ENCODE measurements around the gene ADIPOR2. TPM values are rescaled to one million over a fixed set of nuclear protein-coding genes. Genes with fewer than 3 reads are reported as not detected.

The ADIPOR2 gene
- total and polyA plus RNA-seq, 2 of the 4 experiments (the other 2 are of a cell fraction) = 20.0 to 24.9 TPM

DNA sequence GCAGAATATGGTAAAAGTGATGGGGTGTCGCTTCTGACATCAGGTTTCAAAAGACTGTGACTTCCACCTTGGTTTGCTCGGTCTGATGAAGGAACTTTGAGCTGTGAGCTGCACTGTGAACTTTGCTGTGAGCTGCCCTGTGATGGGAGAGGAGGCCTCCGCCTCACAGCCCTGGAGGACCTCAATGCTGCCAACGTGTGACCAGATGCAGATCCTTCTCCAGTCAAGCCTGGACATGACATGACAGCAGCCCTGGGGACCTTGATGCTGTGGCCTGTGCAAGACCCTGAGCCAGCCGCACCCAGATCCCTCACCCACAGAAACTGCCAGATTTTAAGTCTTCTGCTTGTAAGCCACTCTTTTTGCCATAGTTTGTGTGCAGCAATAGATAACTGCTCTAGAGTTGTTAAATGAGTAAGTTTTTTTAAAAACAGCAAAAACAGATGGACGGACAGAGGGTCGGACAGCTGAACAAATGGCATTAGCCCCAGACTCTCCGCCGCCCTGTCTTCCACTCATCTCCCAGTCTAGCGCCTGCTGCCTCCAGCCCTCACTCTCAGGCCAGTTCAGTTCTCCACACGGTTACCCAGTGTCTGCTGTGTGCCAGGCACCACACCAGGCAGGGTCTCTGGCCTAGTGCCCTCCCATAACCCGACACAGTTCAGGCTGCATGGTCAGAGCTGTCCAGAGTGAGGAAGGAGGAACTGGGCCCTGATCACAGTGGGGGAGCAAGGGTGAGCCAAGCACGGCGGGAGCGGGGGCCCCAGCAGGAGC, 116.4 kb downstream of the ADIPOR2 start:
- no peak overlapping the region for H4K91ac ChIP-seq (ENCODE audit: insufficient read depth, low read depth, low read length)
- dilution Hi-C loops (cut with HindIII; ENCODE audit: low sequenced_read_pairs, unreplicated experiment) (no loop called here), in situ Hi-C loops (cut with MboI; ENCODE audit: low sequenced_read_pairs) (loop anchor here (10.0 to 25.0 kb wide), 3 partner anchors 218 to 778 kb away; no protein-coding TSS in a partner anchor), intact Hi-C loops (cut with micrococcal nuclease) (no loop called here)
- ATAC-seq (ENCODE audit: low read depth) (no peak), DNase-seq (no peak)
- H3K9ac ChIP-seq (ENCODE audit: low read depth, low read length) = no peak overlapping the region
- H3K4me3 ChIP-seq (ENCODE audit: insufficient read depth, low read depth, low read length) = no peak overlapping the region
- H3K23ac ChIP-seq (ENCODE audit: low read depth, low read length) = no peak overlapping the region
- no peak overlapping the region for H2BK15ac ChIP-seq (ENCODE audit: low read depth, low read length)
- 54% methylated on average over 3 of the region's 15 CpGs; no CpG with 5 or more reads in 1 of the 2 experiments for WGBS, 2 experiments (ENCODE audit: extremely low coverage in 2 of 2, insufficient read length in 1 of 2)
- CTCF ChIA-PET = interaction anchor here (0.5 kb wide), 1 partner anchor 1062 kb away, joined by 4 read pairs; no protein-coding TSS in a partner anchor
- no peaks in the 10 kb centered on the region for H4K20me1 ChIP-seq (ENCODE audit: insufficient read depth, low read length)
- H3K27ac ChIP-seq (ENCODE audit: insufficient read depth, low read length) = no peak overlapping the region
- H3K4me1 ChIP-seq (ENCODE audit: control insufficient read depth, insufficient read depth, low read length) = no peaks in the 10 kb centered on the region; the same call in 1 of the 2 replicates
- H2AFZ ChIP-seq (replicated peaks; ENCODE audit: low read length, poor library complexity) = peak overlapping the region; percentile 29
- no peak overlapping the region for H3K56ac ChIP-seq (ENCODE audit: extremely low read depth, insufficient read depth, low read length)
- no peak overlapping the region for H3K4me2 ChIP-seq (ENCODE audit: low read depth, low read length)
- no peak overlapping the region for H4K5ac ChIP-seq (ENCODE audit: low read depth, low read length)
- no peak overlapping the region for H4K8ac ChIP-seq (ENCODE audit: low read depth in 2 of 2, low read length in 2 of 2)
- H3K14ac ChIP-seq (replicated peaks; ENCODE audit: low read depth, low read length) = no peak overlapping the region
- no peaks in the 10 kb centered on the region for H3K36me3 ChIP-seq (ENCODE audit: control insufficient read depth, insufficient read depth, low read length)
- H3K4ac ChIP-seq (ENCODE audit: low read depth, low read length) = no peak overlapping the region
- BruUV-seq (replicated peaks) = no TSS peak
- H2AK5ac ChIP-seq (ENCODE audit: low read depth, low read length) = no peak overlapping the region
- H2BK20ac ChIP-seq (ENCODE audit: low read depth, low read length) = no peak overlapping the region
- no peaks in the 10 kb centered on the region for H3K9me3 ChIP-seq (ENCODE audit: control insufficient read depth, insufficient read depth, low read length)
- H2BK5ac ChIP-seq (ENCODE audit: low read depth, low read length, poor library complexity, severe bottlenecking) = no peak overlapping the region
- POLR2A ChIA-PET (ENCODE audit: unreplicated experiment) = no interaction called here
- H2BK120ac ChIP-seq (ENCODE audit: low read depth, low read length) = no peak overlapping the region
- H3K9me1 ChIP-seq (ENCODE audit: insufficient read depth, low read length) = peaks cover 7% of the 10 kb centered on the region; the same call in 1 of the 2 replicates
- H3K27me3 ChIP-seq (ENCODE audit: control insufficient read depth, insufficient read depth, low read length) = no peaks in the 10 kb centered on the region; the same call in 1 of the 2 replicates
- no peak overlapping the region for H2AK9ac ChIP-seq (replicated peaks; ENCODE audit: low read depth, low read length, poor library complexity)
- H3K18ac ChIP-seq (ENCODE audit: low read depth, low read length) = no peak overlapping the region
- no peaks in the 10 kb centered on the region for H3K79me1 ChIP-seq (ENCODE audit: low read depth in 1 of 2, low read length in 2 of 2)
- TF ChIP-seq POLR2A (IDR thresholded peaks at IDR 0.05; ENCODE audit: low read depth, low read length) = no peak
- TF ChIP-seq, protein P1, sequence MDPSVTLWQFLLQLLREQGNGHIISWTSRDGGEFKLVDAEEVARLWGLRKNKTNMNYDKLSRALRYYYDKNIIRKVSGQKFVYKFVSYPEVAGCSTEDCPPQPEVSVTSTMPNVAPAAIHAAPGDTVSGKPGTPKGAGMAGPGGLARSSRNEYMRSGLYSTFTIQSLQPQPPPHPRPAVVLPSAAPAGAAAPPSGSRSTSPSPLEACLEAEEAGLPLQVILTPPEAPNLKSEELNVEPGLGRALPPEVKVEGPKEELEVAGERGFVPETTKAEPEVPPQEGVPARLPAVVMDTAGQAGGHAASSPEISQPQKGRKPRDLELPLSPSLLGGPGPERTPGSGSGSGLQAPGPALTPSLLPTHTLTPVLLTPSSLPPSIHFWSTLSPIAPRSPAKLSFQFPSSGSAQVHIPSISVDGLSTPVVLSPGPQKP (IDR thresholded peaks at IDR 0.05; ENCODE audit: borderline replicate concordance, low read depth, low read length) = no peak
- no peak for TF ChIP-seq FOS (IDR thresholded peaks at IDR 0.05; ENCODE audit: low read depth, low read length)
- no peak for TF ChIP-seq MAFK (IDR thresholded peaks at IDR 0.05; ENCODE audit: low read depth, low read length)
- no peak for TF ChIP-seq CTCF (conservative IDR thresholded peaks at IDR 0.05; ENCODE audit: low read depth, low read length)
- no peak for TF ChIP-seq USF2 (IDR thresholded peaks at IDR 0.05; ENCODE audit: low read depth, low read length)
- TF ChIP-seq MAZ (IDR thresholded peaks at IDR 0.05; ENCODE audit: borderline replicate concordance, low read depth, low read length) = no peak
- no peak for TF ChIP-seq RFX5 (IDR thresholded peaks at IDR 0.05; ENCODE audit: low read depth, low read length)
- no peak for TF ChIP-seq CEBPB (IDR thresholded peaks at IDR 0.05; ENCODE audit: low read depth, low read length)
- no peak for TF ChIP-seq MXI1 (IDR thresholded peaks at IDR 0.05; ENCODE audit: borderline replicate concordance, low read depth, low read length)
- no peak for TF ChIP-seq NFE2L2 (IDR thresholded peaks at IDR 0.05; ENCODE audit: low read depth, low read length)
- no peak for TF ChIP-seq RCOR1 (IDR thresholded peaks at IDR 0.05; ENCODE audit: insufficient replicate concordance, low read length)
- TF ChIP-seq BHLHE40 (IDR thresholded peaks at IDR 0.05; ENCODE audit: low read depth, low read length) = no peak
